Measurements from ENCODE around the gene MDM2. TPM values are rescaled to one million over a fixed set of nuclear protein-coding genes. Genes with fewer than 3 reads are reported as not detected.
"Not testable (repeated sequence)": the region's sequence is repeated elsewhere in the genome, so short reads cannot be mapped to it uniquely, and the experiment has no call there.

Gene MDM2
- total RNA-seq, 3 donors from 2014 or later (not counting 1 experiment from before 2014, with no cell fraction given): 130 to 143 (median 132) TPM

DNA sequence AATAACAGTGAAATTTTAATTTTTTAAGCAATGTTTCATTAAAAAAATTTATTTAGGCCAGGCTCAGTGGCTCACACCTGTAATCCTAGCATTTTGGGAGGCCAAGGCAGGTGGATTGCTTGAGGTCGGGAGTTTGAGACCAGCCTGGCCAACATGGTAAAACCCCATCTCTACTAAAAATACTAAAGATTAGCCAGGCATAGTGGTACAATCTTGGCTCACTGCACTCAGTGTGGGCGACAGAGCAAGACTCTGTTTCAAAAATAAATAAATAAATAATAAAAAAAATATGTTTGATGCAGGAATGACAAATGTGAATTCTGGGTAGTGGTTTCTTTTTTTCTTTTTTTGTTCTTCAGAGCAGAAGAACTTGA lies 5.6 kb upstream of the MDM2 start:
- intact Hi-C loops (cut with micrococcal nuclease); H3K27ac ChIP-seq (ENCODE audit: low read length); ATAC-seq: not testable (repeated sequence)

DNA sequence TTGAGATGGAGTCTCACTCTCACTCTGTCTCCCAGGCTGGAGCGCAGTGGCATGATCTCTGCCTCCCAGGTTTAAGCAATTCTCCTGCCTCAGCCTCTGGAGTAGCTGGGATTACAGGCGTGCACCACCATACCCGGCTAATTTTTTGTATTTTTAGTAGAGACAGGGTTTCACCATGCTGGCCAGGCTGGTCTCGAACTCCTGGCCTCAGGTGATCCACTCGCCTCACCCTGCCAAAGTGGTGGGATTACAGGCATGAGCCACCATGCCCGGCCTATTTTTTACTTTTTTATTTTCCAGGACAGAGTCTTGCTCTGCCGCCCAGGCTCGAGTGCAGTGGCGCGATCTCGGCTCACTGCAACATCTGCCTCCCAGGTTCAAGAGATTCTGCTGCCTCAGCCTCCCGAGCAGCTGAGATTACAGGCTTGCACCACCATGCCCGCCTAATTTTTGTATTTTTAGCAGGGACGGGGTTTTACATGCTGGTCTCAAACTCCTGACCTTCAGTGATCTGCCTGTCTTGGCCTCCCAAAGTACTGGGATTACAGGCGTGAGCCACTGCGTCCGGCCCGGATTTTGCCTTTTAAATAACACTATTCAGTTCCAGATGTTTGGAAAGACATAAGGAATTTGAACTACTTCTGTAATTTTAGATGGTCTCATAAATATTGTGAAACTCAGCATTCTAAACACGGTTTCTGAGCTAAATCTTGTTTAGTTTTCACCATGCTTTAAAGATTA lies 4.9 kb upstream of the MDM2 start:
- WGBS (ENCODE audit: insufficient coverage): 98% methylated on average over 19 of the region's 19 CpGs
- DNase-seq; H3K27ac Mint-ChIP-seq; ATAC-seq; H3K4me3 ChIP-seq (ENCODE audit: low read length); H3K9me3 Mint-ChIP-seq; H3K9me3 ChIP-seq (ENCODE audit: control insufficient read depth, insufficient read depth, low read length); H3K4me3 Mint-ChIP-seq; H3K4me1 Mint-ChIP-seq; H3K27me3 ChIP-seq (ENCODE audit: control insufficient read depth, insufficient read depth, low read length); H3K27ac ChIP-seq (ENCODE audit: low read length); H3K36me3 Mint-ChIP-seq; H3K4me1 ChIP-seq (ENCODE audit: control insufficient read depth, insufficient read depth, low read length); intact Hi-C loops (cut with micrococcal nuclease); H3K27me3 Mint-ChIP-seq (ENCODE audit: low read depth in 2 of 2); H3K36me3 ChIP-seq (ENCODE audit: control insufficient read depth, insufficient read depth, low read length): not testable (repeated sequence)

More for the DNA sequence above, 5.6 kb upstream of the MDM2 start:
- not testable (repeated sequence) for H3K27ac Mint-ChIP-seq; H3K27me3 ChIP-seq (ENCODE audit: control insufficient read depth, insufficient read depth, low read length); H3K36me3 Mint-ChIP-seq; H3K4me1 ChIP-seq (ENCODE audit: control insufficient read depth, insufficient read depth, low read length); H3K9me3 Mint-ChIP-seq; H3K36me3 ChIP-seq (ENCODE audit: control insufficient read depth, insufficient read depth, low read length); H3K9me3 ChIP-seq (ENCODE audit: control insufficient read depth, insufficient read depth, low read length); H3K4me3 ChIP-seq (ENCODE audit: low read length); H3K27me3 Mint-ChIP-seq (ENCODE audit: low read depth in 2 of 2); DNase-seq; H3K4me1 Mint-ChIP-seq; H3K4me3 Mint-ChIP-seq
- WGBS (ENCODE audit: insufficient coverage): 91% methylated on average over 1 of the region's 2 CpGs

DNA sequence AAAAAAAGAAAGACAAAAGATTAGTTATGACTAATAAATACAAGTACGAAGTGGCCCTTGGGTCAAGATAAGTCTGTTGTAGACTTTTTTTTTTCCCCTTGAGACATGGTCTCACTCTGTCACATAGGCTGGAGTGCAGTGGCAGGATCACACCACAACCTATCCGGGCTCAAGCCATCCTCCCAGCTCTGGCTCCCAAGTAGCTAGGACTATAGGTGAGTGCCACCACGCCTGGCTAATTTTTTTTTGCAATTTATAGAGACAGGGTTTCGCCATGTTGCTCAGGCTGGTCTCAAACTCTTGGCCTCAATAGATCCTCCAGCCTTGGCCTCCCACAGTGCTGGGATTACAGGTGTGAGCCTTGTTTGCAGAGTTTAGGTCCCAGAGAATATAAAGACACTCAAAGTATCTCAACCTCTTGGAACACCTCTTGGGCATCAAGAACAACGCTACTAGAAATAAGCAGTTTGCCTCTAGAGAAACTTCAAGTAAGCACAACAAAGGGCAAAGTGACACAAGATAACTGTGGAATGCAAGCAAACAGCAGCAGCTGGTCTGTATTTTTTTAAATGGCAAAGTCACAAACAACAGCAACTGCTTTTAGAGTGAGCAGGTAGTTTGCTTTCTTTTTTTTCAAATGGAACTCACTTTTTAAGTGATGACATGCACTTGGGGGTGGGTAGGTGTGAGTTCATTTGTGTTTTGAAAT lies 3.9 kb upstream of the MDM2 start:
- WGBS (ENCODE audit: insufficient coverage): 93% methylated on average over 5 of the region's 5 CpGs
- TF ChIP-seq, protein P1, sequence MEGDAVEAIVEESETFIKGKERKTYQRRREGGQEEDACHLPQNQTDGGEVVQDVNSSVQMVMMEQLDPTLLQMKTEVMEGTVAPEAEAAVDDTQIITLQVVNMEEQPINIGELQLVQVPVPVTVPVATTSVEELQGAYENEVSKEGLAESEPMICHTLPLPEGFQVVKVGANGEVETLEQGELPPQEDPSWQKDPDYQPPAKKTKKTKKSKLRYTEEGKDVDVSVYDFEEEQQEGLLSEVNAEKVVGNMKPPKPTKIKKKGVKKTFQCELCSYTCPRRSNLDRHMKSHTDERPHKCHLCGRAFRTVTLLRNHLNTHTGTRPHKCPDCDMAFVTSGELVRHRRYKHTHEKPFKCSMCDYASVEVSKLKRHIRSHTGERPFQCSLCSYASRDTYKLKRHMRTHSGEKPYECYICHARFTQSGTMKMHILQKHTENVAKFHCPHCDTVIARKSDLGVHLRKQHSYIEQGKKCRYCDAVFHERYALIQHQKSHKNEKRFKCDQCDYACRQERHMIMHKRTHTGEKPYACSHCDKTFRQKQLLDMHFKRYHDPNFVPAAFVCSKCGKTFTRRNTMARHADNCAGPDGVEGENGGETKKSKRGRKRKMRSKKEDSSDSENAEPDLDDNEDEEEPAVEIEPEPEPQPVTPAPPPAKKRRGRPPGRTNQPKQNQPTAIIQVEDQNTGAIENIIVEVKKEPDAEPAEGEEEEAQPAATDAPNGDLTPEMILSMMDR (IDR thresholded peaks at IDR 0.05): no peak
- Histone ChIP-seq H3K27me3 (ENCODE audit: control insufficient read depth, insufficient read depth, low read length) (no peaks in the 10 kb centered on the region), H3K27ac (ENCODE audit: low read length) (no peak overlapping the region), H3K4me3 (ENCODE audit: low read length) (no peak overlapping the region), H3K4me1 (ENCODE audit: control insufficient read depth, insufficient read depth, low read length) (peaks cover 9% of the 10 kb centered on the region), H3K36me3 (ENCODE audit: control insufficient read depth, insufficient read depth, low read length) (no peaks in the 10 kb centered on the region), H3K9me3 (ENCODE audit: control insufficient read depth, insufficient read depth, low read length) (no peaks in the 10 kb centered on the region)
- ATAC-seq (no peak), DNase-seq (no peak)
- H3K27ac Mint-ChIP-seq: no peak overlapping the region
- no peaks in the 10 kb centered on the region for H3K36me3 Mint-ChIP-seq
- no peaks in the 10 kb centered on the region for H3K27me3 Mint-ChIP-seq (ENCODE audit: low read depth in 2 of 2)
- H3K9me3 Mint-ChIP-seq: no peaks in the 10 kb centered on the region
- peak overlapping the region; percentile 28 for H3K4me3 Mint-ChIP-seq
- H3K4me1 Mint-ChIP-seq: peaks cover 5% of the 10 kb centered on the region in 2 donors
- intact Hi-C loops (cut with micrococcal nuclease): no loop called here

DNA sequence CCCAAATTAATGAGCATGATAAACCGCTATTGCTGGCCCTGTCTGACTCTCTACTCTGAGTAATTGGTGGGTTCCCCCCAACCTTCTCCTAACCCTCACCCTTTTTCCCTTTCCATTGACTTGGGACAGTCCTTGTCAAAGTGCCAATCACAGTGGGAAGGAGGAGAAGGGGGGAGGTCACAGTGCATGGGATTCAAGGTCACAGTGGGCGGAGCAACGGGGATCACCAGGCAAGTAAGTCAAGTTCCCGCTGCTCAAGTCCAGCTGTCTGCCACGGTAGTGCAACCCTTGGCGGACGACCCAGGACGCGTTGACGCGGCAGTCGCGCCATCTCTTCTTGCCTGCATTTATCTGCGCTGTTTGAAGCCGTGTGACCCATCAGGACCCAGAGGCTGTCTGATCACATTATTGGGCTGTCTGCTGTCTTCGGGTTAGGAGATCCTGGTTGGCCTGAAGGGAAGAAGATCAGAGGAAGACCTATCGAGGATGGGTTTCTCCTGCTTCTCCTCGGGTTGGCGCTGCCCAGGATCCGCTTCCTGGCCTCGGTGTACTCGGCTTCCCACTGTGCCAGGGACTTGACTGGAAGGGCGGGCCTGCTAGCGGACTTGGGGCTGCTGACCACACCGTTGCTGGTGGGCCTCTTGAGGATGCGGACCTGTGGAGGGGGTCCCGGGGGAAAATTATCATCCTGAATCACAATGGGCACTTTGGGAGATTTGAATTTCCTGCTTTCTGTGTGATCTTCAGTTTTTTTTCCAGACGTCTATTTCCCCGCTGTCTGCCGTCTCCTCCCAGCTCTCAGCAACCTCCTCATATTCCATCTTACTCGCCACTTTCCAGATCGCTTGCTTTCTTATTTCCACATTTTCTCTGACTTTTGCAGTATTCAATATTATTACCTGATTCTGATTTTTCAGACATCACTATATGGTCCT lies 3.1 kb upstream of the MDM2 start:
- H3K27ac ChIP-seq (ENCODE audit: low read length): no peak overlapping the region
- Mint-ChIP-seq H3K4me3 (no peak overlapping the region), H3K27me3 (ENCODE audit: low read depth in 2 of 2) (no peaks in the 10 kb centered on the region), H3K9me3 (no peaks in the 10 kb centered on the region), H3K4me1 (peaks cover 5 to 7% of the 10 kb centered on the region in 2 donors), H3K36me3 (no peaks in the 10 kb centered on the region), H3K27ac (no peak overlapping the region)
- no peaks in the 10 kb centered on the region for H3K27me3 ChIP-seq (ENCODE audit: control insufficient read depth, insufficient read depth, low read length)
- TF ChIP-seq, protein P1 (IDR thresholded peaks at IDR 0.05): no peak
- DNase-seq: no peak
- H3K4me3 ChIP-seq (ENCODE audit: low read length): no peak overlapping the region
- intact Hi-C loops (cut with micrococcal nuclease): loop anchor here (5.0 kb wide), 3 partner anchors 118 to 643 kb away; partner anchors contain the start of gene NUP107
- H3K36me3 ChIP-seq (ENCODE audit: control insufficient read depth, insufficient read depth, low read length): peaks cover 4% of the 10 kb centered on the region
- 96% methylated on average over 31 of the region's 32 CpGs for WGBS (ENCODE audit: insufficient coverage)
- H3K9me3 ChIP-seq (ENCODE audit: control insufficient read depth, insufficient read depth, low read length): no peaks in the 10 kb centered on the region
- no peak for ATAC-seq
- peaks cover 10% of the 10 kb centered on the region for H3K4me1 ChIP-seq (ENCODE audit: control insufficient read depth, insufficient read depth, low read length)
